Ovary (tissue), 3 donors: ENCODE results near the gene MYO3B.

Experiments
- EP300 ChIP-seq: sonication (generic); formaldehyde crosslinking; IDR thresholded peaks from one replicate; pipeline ENCODE4 v1.6.1; 2017; ENCODE audit warnings: antibody characterized with exemption
- POLR2A ChIP-seq: fragments of 450-650 bp; IDR thresholded peaks from one replicate; pipeline ENCODE4 v1.6.1; 2017; ENCODE audit warnings: antibody characterized with exemption, mild to moderate bottlenecking, moderate library complexity
- TF ChIP-seq, protein P1 (sequence below), 3 donors: fragments of 450-650 bp in 2 of 3; fragments of 200-600 bp in 1 of 3; IDR thresholded peaks; one replicate each; pipeline versions ENCODE4 v1.5.1 to v1.8.0; 2016 to 2022; ENCODE audit warnings: antibody characterized with exemption in 3 of 3, mild to moderate bottlenecking in 1 of 3
- donor health status: DM: no; HTN: no; CAD: no.

DNA sequence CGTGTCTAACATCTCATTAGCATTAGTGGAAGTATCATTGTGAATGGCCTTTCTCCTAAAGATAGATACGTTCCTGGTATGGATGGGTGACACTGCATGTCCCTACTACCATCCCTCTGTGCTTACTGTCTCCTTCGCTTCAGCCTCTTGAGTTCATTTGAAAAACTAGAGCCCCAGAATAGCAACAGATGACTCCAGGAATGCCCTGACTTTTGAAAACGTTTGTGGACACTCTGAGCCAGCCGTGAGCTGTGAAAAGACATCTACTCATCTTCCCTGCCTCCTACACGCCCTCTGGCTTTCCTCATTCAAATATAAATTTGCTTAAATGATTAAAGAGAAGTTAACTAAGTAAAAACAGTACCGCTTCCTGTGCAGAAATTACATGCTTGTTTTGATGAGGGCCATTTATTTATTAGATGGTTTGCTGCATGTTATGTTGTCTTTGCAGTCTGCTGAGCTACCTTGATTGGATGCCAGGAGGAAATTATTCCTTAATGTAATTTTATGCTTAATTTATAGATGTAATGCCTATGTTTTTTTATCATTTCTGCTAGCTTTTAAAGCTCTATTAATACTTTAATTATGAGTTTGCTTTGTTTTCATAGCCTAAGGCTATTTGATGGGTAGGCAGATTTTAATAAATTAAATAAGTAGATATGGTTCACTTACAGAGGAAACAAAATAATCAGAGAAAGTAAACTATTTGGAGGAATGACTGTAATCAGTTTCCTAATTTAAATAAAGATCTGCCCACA lies 32.1 kb upstream of the MYO3B start:
- TF ChIP-seq, protein P1, sequence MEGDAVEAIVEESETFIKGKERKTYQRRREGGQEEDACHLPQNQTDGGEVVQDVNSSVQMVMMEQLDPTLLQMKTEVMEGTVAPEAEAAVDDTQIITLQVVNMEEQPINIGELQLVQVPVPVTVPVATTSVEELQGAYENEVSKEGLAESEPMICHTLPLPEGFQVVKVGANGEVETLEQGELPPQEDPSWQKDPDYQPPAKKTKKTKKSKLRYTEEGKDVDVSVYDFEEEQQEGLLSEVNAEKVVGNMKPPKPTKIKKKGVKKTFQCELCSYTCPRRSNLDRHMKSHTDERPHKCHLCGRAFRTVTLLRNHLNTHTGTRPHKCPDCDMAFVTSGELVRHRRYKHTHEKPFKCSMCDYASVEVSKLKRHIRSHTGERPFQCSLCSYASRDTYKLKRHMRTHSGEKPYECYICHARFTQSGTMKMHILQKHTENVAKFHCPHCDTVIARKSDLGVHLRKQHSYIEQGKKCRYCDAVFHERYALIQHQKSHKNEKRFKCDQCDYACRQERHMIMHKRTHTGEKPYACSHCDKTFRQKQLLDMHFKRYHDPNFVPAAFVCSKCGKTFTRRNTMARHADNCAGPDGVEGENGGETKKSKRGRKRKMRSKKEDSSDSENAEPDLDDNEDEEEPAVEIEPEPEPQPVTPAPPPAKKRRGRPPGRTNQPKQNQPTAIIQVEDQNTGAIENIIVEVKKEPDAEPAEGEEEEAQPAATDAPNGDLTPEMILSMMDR (IDR thresholded peaks at IDR 0.05): no peak
- TF ChIP-seq POLR2A (no peak), EP300 (no peak)
